DMS53 treated with DMSO at 0.1 percent for 48 hours (cell line): ENCODE measurements around the gene CHRNA10.

Source experiments
- DNase-seq: peaks from one replicate; lab custom pipeline; 2025; ENCODE audit not compliant: unreplicated experiment; lab: John Stamatoyannopoulos, UW

Gene CHRNA10

GRCh38 chr11:3635641-3636375 is 35.4 kb downstream of the CHRNA10 start:
- no peak for DNase-seq

- no peak for DNase-seq
Measured at GRCh38 chr11:3632070-3632660, 39.0 kb downstream of the CHRNA10 start.

- DNase-seq: no peak
Measured at GRCh38 chr11:3631331-3631730, 39.9 kb downstream of the CHRNA10 start.

- DNase-seq: no peak
Measured at GRCh38 chr11:3627291-3627690, 43.9 kb downstream of the CHRNA10 start.

- no peak for DNase-seq
Measured at GRCh38 chr11:3626250-3626960, 44.8 kb downstream of the CHRNA10 start.

GRCh38 chr11:3623767-3624458 is 47.3 kb downstream of the CHRNA10 start:
- no peak for DNase-seq

- DNase-seq: no peak
Measured at GRCh38 chr11:3623121-3623520, 48.1 kb downstream of the CHRNA10 start.

- no peak for DNase-seq
Measured at GRCh38 chr11:3622521-3622920, 48.7 kb downstream of the CHRNA10 start.

- no peak for DNase-seq
Measured at GRCh38 chr11:3617990-3618389, 53.2 kb downstream of the CHRNA10 start.

- no peak for DNase-seq
Measured at GRCh38 chr11:3616721-3617460, 54.3 kb downstream of the CHRNA10 start.

GRCh38 chr11:3615998-3616397 is 55.2 kb downstream of the CHRNA10 start:
- DNase-seq: no peak
